Endodermal cell (in vitro differentiated cells): ENCODE results near the gene ZNF865. TPM values are rescaled to one million over a fixed set of nuclear protein-coding genes. Genes with fewer than 3 reads are reported as not detected.

Experiments
- DNase-seq: peaks from one replicate; pipeline ENCODE4 v3.0.0-alpha.2; 2017
- H3K27ac ChIP-seq: 2 replicates; pipeline ENCODE4 v1.5.1; 2013; ENCODE audit warnings: mild to moderate bottlenecking, low read depth, low read length, moderate library complexity
- H3K27me3 ChIP-seq: 2 replicates; pipeline ENCODE4 v1.6.1; 2013; ENCODE audit warnings: mild to moderate bottlenecking, low read length, moderate library complexity; ENCODE audit not compliant: insufficient read depth, control insufficient read depth, poor library complexity, severe bottlenecking
- H3K36me3 ChIP-seq: 2 replicates; pipeline ENCODE4 v1.7.0; 2013; ENCODE audit warnings: mild to moderate bottlenecking, low read length, moderate library complexity; ENCODE audit not compliant: control insufficient read depth, insufficient read depth
- H3K4me1 ChIP-seq: one replicate; pipeline ENCODE4 v1.7.0; 2013; ENCODE audit warnings: low read length; ENCODE audit not compliant: control insufficient read depth, insufficient read depth
- H3K4me3 ChIP-seq: 2 replicates; pipeline ENCODE4 v1.5.1; 2013; ENCODE audit warnings: mild to moderate bottlenecking, low read length, moderate library complexity
- H3K9ac ChIP-seq: 2 replicates; pipeline ENCODE4 v1.6.1; 2013; ENCODE audit warnings: mild to moderate bottlenecking, low read length, moderate library complexity; ENCODE audit not compliant: poor library complexity, severe bottlenecking; ENCODE audit errors: extremely low read depth
- H3K9me3 ChIP-seq: 2 replicates; pipeline ENCODE4 v1.6.1; 2013; ENCODE audit warnings: mild to moderate bottlenecking, low read length, moderate library complexity; ENCODE audit not compliant: control insufficient read depth
- H3K27ac Mint-ChIP-seq: 2 replicates; pipeline ENCODE4 v1.8.0; 2020; ENCODE audit warnings: mixed read lengths
- H3K27me3 Mint-ChIP-seq: 2 replicates; pipeline ENCODE4 v1.8.0; 2021; ENCODE audit warnings: mild to moderate bottlenecking, mixed read lengths; ENCODE audit not compliant: insufficient read depth
- H3K36me3 Mint-ChIP-seq: 2 replicates; pipeline ENCODE4 v1.8.0; 2020; ENCODE audit warnings: low read depth, mixed read lengths
- H3K4me1 Mint-ChIP-seq: 2 replicates; pipeline ENCODE4 v1.8.0; 2020; ENCODE audit warnings: mixed read lengths
- H3K4me3 Mint-ChIP-seq: 2 replicates; pipeline ENCODE4 v1.8.0; 2020; ENCODE audit warnings: mild to moderate bottlenecking, moderate library complexity, mixed read lengths
- H3K9me3 Mint-ChIP-seq: 2 replicates; pipeline ENCODE4 v1.8.0; 2020; ENCODE audit warnings: mild to moderate bottlenecking, mixed read lengths
- WGBS, 2 experiments: methylation state at CpG; one replicate each; pipeline versions ENCODE4 v1.1.5 to v1.1.7; 2013; ENCODE audit warnings: missing lambda C conversion rate in 2 of 2, mixed read lengths in 1 of 2; ENCODE audit not compliant: insufficient coverage in 1 of 2, insufficient read length in 1 of 2; 5-methylcytosine and 5-hydroxymethylcytosine counted together
- total RNA-seq, 2 donors: library from RNA; stranded (reverse); fragmentation: NEBNext Ultra II Directional in 1 of 2; extraction: Animal tissue kit (Norgen Biotek cat#: 25700) in 1 of 2; gene quantifications; 2 replicates in 1 of 2; 3 replicates in 1 of 2; pipeline ENCODE4 v1.2.1, GENCODE V29; 2021
- TF ChIP-seq, protein P1 (sequence below): fragments of 200-600 bp; sonication (generic); conservative IDR thresholded peaks from 2 replicates; pipeline ENCODE4 v1.5.0; 2021; ENCODE audit warnings: antibody characterized with exemption, mild to moderate bottlenecking

Gene ZNF865
- total RNA-seq, 2 donors from 2014 or later, result 14.5 to 14.9 TPM

DNA sequence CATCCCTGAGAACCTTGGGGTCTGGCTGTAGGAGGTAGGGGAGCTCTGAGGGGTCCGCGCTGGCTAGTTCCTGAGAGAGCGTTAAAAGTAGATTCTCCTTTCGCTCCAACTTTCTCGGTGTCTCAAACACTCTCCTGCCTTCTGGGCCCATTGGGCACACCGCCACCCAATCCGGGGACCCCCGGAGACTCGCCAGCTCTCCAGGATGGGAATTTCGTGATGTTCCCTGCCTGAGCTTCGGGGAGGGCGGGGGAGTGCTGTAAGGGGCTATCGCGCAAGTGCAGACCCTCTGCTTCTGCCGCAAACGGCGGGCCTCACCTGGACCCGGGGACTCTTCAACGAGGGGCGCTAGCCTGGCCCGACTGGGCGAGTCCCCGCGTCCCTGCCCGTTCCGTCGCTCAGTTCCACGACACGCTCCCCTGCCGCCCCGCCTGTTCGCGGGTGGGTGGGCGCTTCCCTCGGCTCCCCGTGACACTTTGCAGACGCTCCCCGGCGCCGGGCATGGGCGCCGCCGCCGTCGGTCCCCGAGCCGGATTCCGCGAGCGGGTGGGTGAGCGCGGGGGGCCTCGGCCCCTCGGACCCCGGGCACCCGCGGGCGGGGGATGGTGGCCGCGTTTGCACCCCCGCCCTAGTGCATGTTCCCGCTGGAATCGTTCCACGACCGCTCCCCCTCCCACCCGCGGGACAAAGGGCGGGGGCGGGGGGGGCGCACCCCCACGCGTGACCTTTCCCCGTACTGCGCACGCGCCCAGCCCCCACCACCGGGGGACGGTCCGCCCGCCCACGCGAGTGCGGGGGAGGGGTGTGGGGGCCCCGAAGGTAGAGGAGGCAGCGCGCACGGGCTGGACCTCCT lies 42.5 kb downstream of the ZNF865 start, which contains the start of gene CCDC106:
CCDC106 (plus strand) TSS at position 481 of the 853 bp plus-strand sequence. CDS start 835 bp downstream, outside the sequence.
- WGBS, 2 experiments, result 1% methylated on average over 38 to 79 of the region's 87 CpGs
- H3K36me3 ChIP-seq, result peaks cover 22% of the 10 kb centered on the region
- no peaks in the 10 kb centered on the region for H3K9me3 ChIP-seq
- peak; percentile 91 for DNase-seq
- H3K9ac ChIP-seq, result peak within 1 kb of the TSS; percentile 68
- H3K27ac ChIP-seq, result no peak within 1 kb of the TSS
- TF ChIP-seq, protein P1, sequence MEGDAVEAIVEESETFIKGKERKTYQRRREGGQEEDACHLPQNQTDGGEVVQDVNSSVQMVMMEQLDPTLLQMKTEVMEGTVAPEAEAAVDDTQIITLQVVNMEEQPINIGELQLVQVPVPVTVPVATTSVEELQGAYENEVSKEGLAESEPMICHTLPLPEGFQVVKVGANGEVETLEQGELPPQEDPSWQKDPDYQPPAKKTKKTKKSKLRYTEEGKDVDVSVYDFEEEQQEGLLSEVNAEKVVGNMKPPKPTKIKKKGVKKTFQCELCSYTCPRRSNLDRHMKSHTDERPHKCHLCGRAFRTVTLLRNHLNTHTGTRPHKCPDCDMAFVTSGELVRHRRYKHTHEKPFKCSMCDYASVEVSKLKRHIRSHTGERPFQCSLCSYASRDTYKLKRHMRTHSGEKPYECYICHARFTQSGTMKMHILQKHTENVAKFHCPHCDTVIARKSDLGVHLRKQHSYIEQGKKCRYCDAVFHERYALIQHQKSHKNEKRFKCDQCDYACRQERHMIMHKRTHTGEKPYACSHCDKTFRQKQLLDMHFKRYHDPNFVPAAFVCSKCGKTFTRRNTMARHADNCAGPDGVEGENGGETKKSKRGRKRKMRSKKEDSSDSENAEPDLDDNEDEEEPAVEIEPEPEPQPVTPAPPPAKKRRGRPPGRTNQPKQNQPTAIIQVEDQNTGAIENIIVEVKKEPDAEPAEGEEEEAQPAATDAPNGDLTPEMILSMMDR, result no peak
- H3K36me3 Mint-ChIP-seq, result peaks cover 25% of the 10 kb centered on the region
- peak within 1 kb of the TSS; percentile 72 for H3K4me3 Mint-ChIP-seq
- no peaks in the 10 kb centered on the region for H3K27me3 ChIP-seq
- peaks cover 2% of the 10 kb centered on the region for H3K27me3 Mint-ChIP-seq
- H3K27ac Mint-ChIP-seq, result peak within 1 kb of the TSS; percentile 91
- peaks cover 14% of the 10 kb centered on the region for H3K4me1 Mint-ChIP-seq
- H3K4me3 ChIP-seq, result peak within 1 kb of the TSS; percentile 85
- peaks cover 13% of the 10 kb centered on the region for H3K4me1 ChIP-seq
- H3K9me3 Mint-ChIP-seq, result no peaks in the 10 kb centered on the region

DNA sequence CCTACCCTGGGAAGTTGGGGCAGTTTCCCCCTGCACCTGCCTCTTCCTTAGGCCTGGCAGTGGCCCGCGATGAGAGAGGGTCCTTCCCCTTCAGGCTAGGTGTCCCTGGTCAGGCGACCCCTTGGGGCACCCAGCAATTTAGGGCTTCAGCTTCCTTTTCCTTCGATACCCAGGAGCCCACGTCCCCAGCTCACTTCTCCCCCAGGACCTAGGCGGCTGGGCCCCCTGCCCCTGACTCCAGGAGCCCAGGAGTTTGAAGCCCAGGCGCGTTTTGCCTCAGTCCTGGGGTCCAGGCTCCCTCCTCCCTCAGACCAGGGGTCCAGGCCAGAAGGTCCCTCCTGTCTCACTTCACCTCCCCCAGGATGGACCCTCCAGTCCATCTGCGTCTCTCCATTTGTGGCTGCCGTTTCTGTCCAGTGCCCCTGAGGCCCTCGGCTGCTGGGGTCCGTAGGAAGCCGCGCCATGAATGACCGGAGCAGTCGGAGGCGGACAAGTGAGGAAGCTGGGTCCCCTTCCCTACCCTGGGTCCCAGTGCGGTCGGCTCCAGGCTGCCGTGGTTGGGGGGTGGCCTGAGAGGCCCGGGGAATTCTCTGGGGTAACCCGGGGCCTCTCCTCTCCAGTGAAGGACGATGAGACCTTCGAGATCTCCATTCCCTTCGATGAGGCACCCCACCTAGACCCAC lies 43.3 kb downstream of the ZNF865 start:
- H3K4me3 Mint-ChIP-seq, result peak overlapping the region; percentile 72
- WGBS, 2 experiments, result 62 to 69% methylated on average over 10 to 25 of the region's 25 CpGs
- H3K9me3 ChIP-seq, result no peaks in the 10 kb centered on the region
- peaks cover 25% of the 10 kb centered on the region for H3K36me3 Mint-ChIP-seq
- no peaks in the 10 kb centered on the region for H3K9me3 Mint-ChIP-seq
- H3K27ac ChIP-seq, result no peak overlapping the region
- no peaks in the 10 kb centered on the region for H3K27me3 ChIP-seq
- peaks cover 2% of the 10 kb centered on the region for H3K27me3 Mint-ChIP-seq
- peak overlapping the region; percentile 85 for H3K4me3 ChIP-seq
- no peak for DNase-seq
- TF ChIP-seq, protein P1, result no peak
- peaks cover 22% of the 10 kb centered on the region for H3K36me3 ChIP-seq
- H3K4me1 ChIP-seq, result peaks cover 13% of the 10 kb centered on the region
- H3K4me1 Mint-ChIP-seq, result peaks cover 11% of the 10 kb centered on the region
- H3K27ac Mint-ChIP-seq, result no peak overlapping the region
- H3K9ac ChIP-seq, result peak overlapping the region; percentile 68

DNA sequence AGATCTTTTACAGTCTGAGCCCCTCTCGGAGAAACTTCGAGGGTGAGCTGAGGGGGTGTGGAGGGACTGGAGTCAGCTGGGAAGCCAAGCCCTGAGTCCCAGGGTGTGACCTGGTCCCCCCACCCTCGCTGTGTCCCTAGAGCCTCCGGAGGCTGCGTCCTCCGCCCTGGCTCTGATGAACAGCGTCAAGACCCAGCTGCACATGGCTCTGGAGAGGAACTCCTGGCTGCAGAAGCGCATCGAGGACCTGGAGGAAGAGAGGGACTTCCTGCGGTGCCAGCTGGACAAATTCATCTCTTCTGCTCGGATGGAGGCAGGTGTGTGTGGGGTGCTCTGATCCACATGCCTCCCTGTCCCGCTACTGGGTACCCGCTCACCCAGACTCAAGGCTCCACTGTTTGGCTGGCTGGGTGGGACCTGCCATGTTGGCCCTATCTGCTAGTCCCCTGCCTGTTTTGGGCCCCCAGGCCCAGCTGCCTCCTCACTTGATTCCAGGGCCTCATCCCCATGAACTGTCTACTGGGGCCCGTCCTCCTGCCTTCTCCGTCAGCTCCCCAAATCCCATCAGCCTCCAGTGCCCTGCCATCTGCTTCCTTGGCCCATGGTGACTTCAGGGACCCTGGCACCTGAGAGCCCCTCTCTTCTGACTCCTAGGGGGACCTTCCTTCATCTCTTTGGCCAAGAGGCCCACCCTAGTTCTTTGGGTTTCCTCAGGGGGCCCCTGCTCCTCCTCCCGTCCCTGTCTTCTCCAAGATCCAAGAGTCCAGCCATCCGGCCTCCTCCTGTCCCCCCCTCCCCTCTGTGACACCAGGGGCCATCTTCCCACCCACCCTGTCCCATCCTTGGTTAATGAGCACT lies 44.0 kb downstream of the ZNF865 start:
- Histone ChIP-seq H3K27me3 (no peaks in the 10 kb centered on the region), H3K9ac (no peak overlapping the region), H3K27ac (no peak overlapping the region), H3K4me3 (peak overlapping the region; percentile 85), H3K36me3 (peaks cover 22% of the 10 kb centered on the region), H3K4me1 (peaks cover 10% of the 10 kb centered on the region), H3K9me3 (no peaks in the 10 kb centered on the region)
- H3K9me3 Mint-ChIP-seq, result no peaks in the 10 kb centered on the region
- H3K36me3 Mint-ChIP-seq, result peaks cover 22% of the 10 kb centered on the region
- peaks cover 11% of the 10 kb centered on the region for H3K4me1 Mint-ChIP-seq
- DNase-seq, result no peak
- no peak overlapping the region for H3K27ac Mint-ChIP-seq
- peak overlapping the region; percentile 72 for H3K4me3 Mint-ChIP-seq
- 93 to 96% methylated on average over 12 to 17 of the region's 17 CpGs for WGBS, 2 experiments
- TF ChIP-seq, protein P1, result no peak
- H3K27me3 Mint-ChIP-seq, result peaks cover 2% of the 10 kb centered on the region
